IPS-11a (cell line): ENCODE data around the gene SNED1.

Source experiments
- H3K4me3 ChIP-seq: one replicate; pipeline ENCODE4 v1.5.1; 2013; ENCODE audit warnings: low read depth, low read length, control low read depth

SNED1 gene

GRCh38 chr2:241123816-241124536, 125.6 kb downstream of the SNED1 start:
- no peak overlapping the region for H3K4me3 ChIP-seq

GRCh38 chr2:241125626-241126025, 127.2 kb downstream of the SNED1 start:
- no peak overlapping the region for H3K4me3 ChIP-seq

GRCh38 chr2:241126201-241126611, 127.8 kb downstream of the SNED1 start:
- no peak overlapping the region for H3K4me3 ChIP-seq

- no peak overlapping the region for H3K4me3 ChIP-seq
Observed at GRCh38 chr2:241126771-241127202, 128.4 kb downstream of the SNED1 start.

GRCh38 chr2:241128266-241128665, 129.8 kb downstream of the SNED1 start:
- no peak overlapping the region for H3K4me3 ChIP-seq

GRCh38 chr2:241129086-241129871, 130.9 kb downstream of the SNED1 start:
- no peak overlapping the region for H3K4me3 ChIP-seq

GRCh38 chr2:241130316-241130715, 131.9 kb downstream of the SNED1 start:
- H3K4me3 ChIP-seq, result no peak overlapping the region

GRCh38 chr2:241131531-241131930, 133.1 kb downstream of the SNED1 start:
- no peak overlapping the region for H3K4me3 ChIP-seq

GRCh38 chr2:241132538-241133435, 134.4 kb downstream of the SNED1 start:
- no peak overlapping the region for H3K4me3 ChIP-seq

- H3K4me3 ChIP-seq, result no peak overlapping the region
Observed at GRCh38 chr2:241133436-241133820, 135.0 kb downstream of the SNED1 start.

GRCh38 chr2:241134711-241135110, 136.3 kb downstream of the SNED1 start:
- H3K4me3 ChIP-seq, result no peak overlapping the region

GRCh38 chr2:241135737-241136136, 137.3 kb downstream of the SNED1 start:
- H3K4me3 ChIP-seq, result no peak overlapping the region

- no peak overlapping the region for H3K4me3 ChIP-seq
Observed at GRCh38 chr2:241136191-241136590, 137.8 kb downstream of the SNED1 start.

GRCh38 chr2:241136661-241137260, 138.3 kb downstream of the SNED1 start:
- H3K4me3 ChIP-seq, result no peak overlapping the region

- no peak overlapping the region for H3K4me3 ChIP-seq
Observed at GRCh38 chr2:241137276-241138190, 139.1 kb downstream of the SNED1 start.

GRCh38 chr2:241138471-241138870, 140.1 kb downstream of the SNED1 start:
- no peak overlapping the region for H3K4me3 ChIP-seq

- no peak overlapping the region for H3K4me3 ChIP-seq
Observed at GRCh38 chr2:241139531-241140444, 141.4 kb downstream of the SNED1 start.

GRCh38 chr2:241140445-241140840, 142.0 kb downstream of the SNED1 start:
- H3K4me3 ChIP-seq, result no peak overlapping the region
